GM23338 (cell line): ENCODE results near the gene MFAP5. TPM values are rescaled to one million over a fixed set of nuclear protein-coding genes. Genes with fewer than 3 reads are reported as not detected.

Experiments used
- ATAC-seq: fragments of 200-7000 bp; cut with Tn5 transposase; 3 replicates; pipeline ENCODE4 v1.9.1; 2020
- DNase-seq: peaks from one replicate; pipeline ENCODE4 v3.0.0-alpha.2; 2015; ENCODE audit warnings: low spot score
- H2AFZ ChIP-seq: fragments of 200-600 bp; sonication (generic); 2 replicates; pipeline ENCODE4 v1.8.0; 2016; ENCODE audit warnings: antibody characterized with exemption, mild to moderate bottlenecking, moderate library complexity
- H3F3A ChIP-seq: fragments of 200-600 bp; sonication (generic); replicated peaks from 2 replicates; pipeline ENCODE4 v1.8.0; 2017; ENCODE audit warnings: antibody characterized with exemption, mixed run types, low read depth
- H3K27ac ChIP-seq: fragments of 200-600 bp; sonication (generic); 2 replicates; pipeline ENCODE4 v1.6.1; 2016; ENCODE audit warnings: low read depth
- H3K27me3 ChIP-seq: fragments of 200-600 bp; sonication (generic); 2 replicates; pipeline ENCODE4 v1.8.0; 2016; ENCODE audit warnings: mild to moderate bottlenecking, mixed run types, moderate library complexity; ENCODE audit not compliant: insufficient read depth
- H3K36me3 ChIP-seq: fragments of 200-600 bp; sonication (generic); 2 replicates; pipeline ENCODE4 v1.8.0; 2016; ENCODE audit warnings: mild to moderate bottlenecking; ENCODE audit not compliant: insufficient read depth
- H3K4me1 ChIP-seq: fragments of 200-600 bp; sonication (generic); 2 replicates; pipeline ENCODE4 v1.8.0; 2016; ENCODE audit warnings: mild to moderate bottlenecking, moderate library complexity; ENCODE audit not compliant: insufficient read depth
- H3K4me2 ChIP-seq: fragments of 200-600 bp; sonication (generic); 2 replicates; pipeline ENCODE4 v1.7.1; 2017; ENCODE audit warnings: mixed run types
- H3K4me3 ChIP-seq: fragments of 200-600 bp; sonication (generic); 2 replicates; pipeline ENCODE4 v1.6.1; 2016; ENCODE audit warnings: mixed run types
- H3K79me2 ChIP-seq: fragments of 200-600 bp; sonication (generic); replicated peaks from 2 replicates; pipeline ENCODE4 v1.8.0; 2017; ENCODE audit warnings: mild to moderate bottlenecking; ENCODE audit not compliant: insufficient read depth
- H3K9me2 ChIP-seq: fragments of 200-600 bp; sonication (generic); 2 replicates; pipeline ENCODE4 v1.8.0; 2017; ENCODE audit not compliant: insufficient read depth
- H4K20me1 ChIP-seq: fragments of 200-600 bp; sonication (generic); replicated peaks from 2 replicates; pipeline ENCODE4 v1.8.0; 2017; ENCODE audit warnings: mild to moderate bottlenecking; ENCODE audit not compliant: insufficient read depth
- H3K27ac Mint-ChIP-seq: 2 replicates; pipeline ENCODE4 v1.8.0; 2020; ENCODE audit warnings: inconsistent platforms, mild to moderate bottlenecking, moderate library complexity, mixed read lengths
- H3K27me3 Mint-ChIP-seq: 3 replicates; pipeline ENCODE4 v1.8.0; 2022; ENCODE audit warnings: low read depth, mild to moderate bottlenecking, moderate library complexity, mixed read lengths, inconsistent platforms; ENCODE audit not compliant: insufficient read depth, poor library complexity
- H3K36me3 Mint-ChIP-seq: 3 replicates; pipeline ENCODE4 v1.8.0; 2021; ENCODE audit warnings: low read depth, mild to moderate bottlenecking, inconsistent platforms, moderate library complexity, mixed read lengths
- H3K4me1 Mint-ChIP-seq: 3 replicates; pipeline ENCODE4 v1.8.0; 2020; ENCODE audit warnings: mild to moderate bottlenecking, inconsistent platforms, mixed read lengths
- H3K4me3 Mint-ChIP-seq: 3 replicates; pipeline ENCODE4 v1.8.0; 2021; ENCODE audit warnings: moderate library complexity, mild to moderate bottlenecking, inconsistent platforms, mixed read lengths
- H3K9me3 Mint-ChIP-seq: 3 replicates; pipeline ENCODE4 v1.8.0; 2020; ENCODE audit warnings: moderate library complexity, mild to moderate bottlenecking, inconsistent platforms, mixed read lengths
- CREB1 ChIP-seq: fragments of 250-450 bp; sonication (Bioruptor Pico); IDR thresholded peaks from 2 replicates; pipeline ENCODE4 v1.5.0; 2020; ENCODE audit warnings: low read depth, mild to moderate bottlenecking, moderate library complexity
- CTCF ChIP-seq, 2 experiments: fragments of 200-600 bp in 1 of 2; sonication (generic) in 1 of 2; conservative IDR thresholded peaks; 2 replicates each; pipeline versions ENCODE4 v1.5.1 to v1.6.1; 2016 to 2017; ENCODE audit warnings: antibody characterized with exemption in 2 of 2, low read depth in 2 of 2, mild to moderate bottlenecking in 2 of 2, moderate library complexity in 1 of 2
- ETS1 ChIP-seq: IDR thresholded peaks from 2 replicates; pipeline ENCODE4 v1.6.1; 2016; ENCODE audit warnings: antibody characterized with exemption
- EZH2 ChIP-seq: fragments of 200-600 bp; sonication (generic); IDR thresholded peaks from one replicate; pipeline ENCODE4 v1.8.0; 2017; ENCODE audit warnings: antibody characterized with exemption, mild to moderate bottlenecking, low read depth; ENCODE audit not compliant: unreplicated experiment
- EZH2phosphoT487 ChIP-seq: fragments of 200-600 bp; sonication (generic); IDR thresholded peaks from one replicate; pipeline ENCODE4 v1.8.1; 2018; ENCODE audit warnings: antibody characterized with exemption; ENCODE audit not compliant: unreplicated experiment
- JUNB ChIP-seq: IDR thresholded peaks from one replicate; pipeline ENCODE4 v1.6.1; 2016; ENCODE audit warnings: antibody characterized with exemption; ENCODE audit not compliant: unreplicated experiment
- NANOG ChIP-seq: IDR thresholded peaks from 2 replicates; pipeline ENCODE4 v1.6.1; 2016; ENCODE audit warnings: antibody characterized with exemption, borderline replicate concordance
- POLR2AphosphoS5 ChIP-seq: IDR thresholded peaks from 2 replicates; pipeline ENCODE4 v1.6.1; 2016; ENCODE audit warnings: antibody characterized with exemption, low read depth
- STAT1 ChIP-seq: IDR thresholded peaks from one replicate; pipeline ENCODE4 v1.6.1; 2016; ENCODE audit warnings: antibody characterized with exemption; ENCODE audit not compliant: unreplicated experiment
- ZNF114 ChIP-seq: fragments of 250-450 bp; sonication (Bioruptor Pico); IDR thresholded peaks from 2 replicates; pipeline ENCODE4 v1.5.0; 2020; ENCODE audit warnings: mild to moderate bottlenecking, moderate library complexity
- ZNF331 ChIP-seq: fragments of 250-450 bp; sonication (Bioruptor Pico); IDR thresholded peaks from 2 replicates; pipeline ENCODE4 v1.5.0; 2020; ENCODE audit warnings: low read depth, mild to moderate bottlenecking, moderate library complexity
- polyA plus RNA-seq: library from polyadenylated mRNA; unstranded; fragments of >200 nt; fragmentation: Nextera tagmentation; extraction: Ambion mirVana; gene quantifications from 2 replicates; pipeline ENCODE4 v1.2.1, GENCODE V29; 2016
- total RNA-seq: library from RNA; depleted of rRNA; stranded (reverse); fragments of >200 nt; shearing (Covaris generic); gene quantifications from 2 replicates; pipeline ENCODE4 v1.2.3, GENCODE V29; 2014
- TF ChIP-seq, protein P1 (sequence below): IDR thresholded peaks from one replicate; pipeline ENCODE4 v1.6.1; 2018; ENCODE audit warnings: antibody characterized with exemption; ENCODE audit not compliant: unreplicated experiment

Gene MFAP5
- total and polyA plus RNA-seq, 2 experiments from 2014 or later, result 0.68 to 0.90 TPM

GRCh38 chr12:8664228-8664913 is 1.7 kb upstream of the MFAP5 start:
- no peaks in the 10 kb centered on the region for H3K36me3 ChIP-seq
- 0 out of 2 replicates have a peak, but pooled peaks cover 3% of the 10 kb centered on the region for H3K9me2 ChIP-seq
- Mint-ChIP-seq H3K4me1 (no peaks in the 10 kb centered on the region; the same call in 2 of the 3 replicates), H3K27ac (no peak overlapping the region), H3K9me3 (0 out of 3 replicates have a peak, but pooled peaks cover under 1% of the 10 kb centered on the region), H3K27me3 (no peaks in the 10 kb centered on the region), H3K36me3 (no peaks in the 10 kb centered on the region), H3K4me3 (no peak overlapping the region)
- no peak overlapping the region for H3K27ac ChIP-seq
- no peaks in the 10 kb centered on the region for H3K4me1 ChIP-seq
- no peak for TF ChIP-seq ZNF331 (CRISPR knock-in tag)
- TF ChIP-seq ETS1, result no peak
- 0 out of 2 replicates have a peak, but pooled peaks cover 3% of the 10 kb centered on the region for H3F3A ChIP-seq
- no peaks in the 10 kb centered on the region for H3K79me2 ChIP-seq
- ATAC-seq (no peak), DNase-seq (no peak)
- H3K27me3 ChIP-seq, result no peaks in the 10 kb centered on the region
- peak overlapping the region; percentile 83 for H2AFZ ChIP-seq
- no peak overlapping the region for H3K4me3 ChIP-seq
- H3K4me2 ChIP-seq, result no peak overlapping the region
- H4K20me1 ChIP-seq, result no peaks in the 10 kb centered on the region

DNA sequence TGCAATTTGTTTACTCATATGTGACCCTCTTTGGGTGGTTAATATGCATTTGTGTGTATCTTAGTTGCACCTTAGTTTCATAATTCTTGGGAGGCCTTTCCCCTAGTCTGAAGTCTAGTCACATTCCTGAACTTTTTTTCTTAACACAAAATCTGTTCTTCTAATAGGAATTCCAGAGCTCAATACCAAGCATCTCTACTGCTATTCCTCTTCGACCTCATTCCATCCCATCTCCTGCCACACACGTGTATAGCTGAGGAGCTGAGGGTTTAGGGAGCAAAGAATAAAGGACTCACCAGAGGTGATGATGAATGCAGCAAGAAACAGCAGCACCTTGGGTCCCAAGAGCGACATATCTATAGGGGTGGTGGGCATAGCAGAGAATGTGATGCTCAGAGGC is 875 bp downstream of the MFAP5 start:
- H3K9me3 Mint-ChIP-seq, result no peaks in the 10 kb centered on the region
- H3K27me3 Mint-ChIP-seq, result peaks cover 3% of the 10 kb centered on the region
- ATAC-seq (no peak), DNase-seq (no peak)
- Histone ChIP-seq H4K20me1 (no peaks in the 10 kb centered on the region), H3K79me2 (no peaks in the 10 kb centered on the region), H3K27ac (no peak overlapping the region), H3K9me2 (0 out of 2 replicates have a peak, but pooled peaks cover 3% of the 10 kb centered on the region), H3K4me1 (peaks cover 12% of the 10 kb centered on the region; the same call in 1 of the 2 replicates), H3K4me2 (no peak overlapping the region), H3K4me3 (no peak overlapping the region), H2AFZ (no peak overlapping the region; the same call in 1 of the 2 replicates), H3F3A (0 out of 2 replicates have a peak, but pooled peaks cover 3% of the 10 kb centered on the region), H3K36me3 (no peaks in the 10 kb centered on the region), H3K27me3 (no peaks in the 10 kb centered on the region)
- H3K4me1 Mint-ChIP-seq, result peaks cover 3% of the 10 kb centered on the region; the same call in 2 of the 3 replicates
- no peak overlapping the region for H3K27ac Mint-ChIP-seq
- H3K36me3 Mint-ChIP-seq, result no peaks in the 10 kb centered on the region
- no peak overlapping the region for H3K4me3 Mint-ChIP-seq
- no peak for TF ChIP-seq NANOG
- no peak for TF ChIP-seq EZH2
- TF ChIP-seq JUNB, result no peak
- TF ChIP-seq, protein P1, sequence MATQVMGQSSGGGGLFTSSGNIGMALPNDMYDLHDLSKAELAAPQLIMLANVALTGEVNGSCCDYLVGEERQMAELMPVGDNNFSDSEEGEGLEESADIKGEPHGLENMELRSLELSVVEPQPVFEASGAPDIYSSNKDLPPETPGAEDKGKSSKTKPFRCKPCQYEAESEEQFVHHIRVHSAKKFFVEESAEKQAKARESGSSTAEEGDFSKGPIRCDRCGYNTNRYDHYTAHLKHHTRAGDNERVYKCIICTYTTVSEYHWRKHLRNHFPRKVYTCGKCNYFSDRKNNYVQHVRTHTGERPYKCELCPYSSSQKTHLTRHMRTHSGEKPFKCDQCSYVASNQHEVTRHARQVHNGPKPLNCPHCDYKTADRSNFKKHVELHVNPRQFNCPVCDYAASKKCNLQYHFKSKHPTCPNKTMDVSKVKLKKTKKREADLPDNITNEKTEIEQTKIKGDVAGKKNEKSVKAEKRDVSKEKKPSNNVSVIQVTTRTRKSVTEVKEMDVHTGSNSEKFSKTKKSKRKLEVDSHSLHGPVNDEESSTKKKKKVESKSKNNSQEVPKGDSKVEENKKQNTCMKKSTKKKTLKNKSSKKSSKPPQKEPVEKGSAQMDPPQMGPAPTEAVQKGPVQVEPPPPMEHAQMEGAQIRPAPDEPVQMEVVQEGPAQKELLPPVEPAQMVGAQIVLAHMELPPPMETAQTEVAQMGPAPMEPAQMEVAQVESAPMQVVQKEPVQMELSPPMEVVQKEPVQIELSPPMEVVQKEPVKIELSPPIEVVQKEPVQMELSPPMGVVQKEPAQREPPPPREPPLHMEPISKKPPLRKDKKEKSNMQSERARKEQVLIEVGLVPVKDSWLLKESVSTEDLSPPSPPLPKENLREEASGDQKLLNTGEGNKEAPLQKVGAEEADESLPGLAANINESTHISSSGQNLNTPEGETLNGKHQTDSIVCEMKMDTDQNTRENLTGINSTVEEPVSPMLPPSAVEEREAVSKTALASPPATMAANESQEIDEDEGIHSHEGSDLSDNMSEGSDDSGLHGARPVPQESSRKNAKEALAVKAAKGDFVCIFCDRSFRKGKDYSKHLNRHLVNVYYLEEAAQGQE, result no peak
- no peak for TF ChIP-seq CTCF (conservative IDR thresholded peaks at IDR 0.05; ENCODE audit: low read depth in 2 of 2)
- no peak for TF ChIP-seq ZNF114 (CRISPR knock-in tag)
- no peak for TF ChIP-seq POLR2AphosphoS5
- no peak for TF ChIP-seq CREB1
- no peak for TF ChIP-seq EZH2phosphoT487
- TF ChIP-seq STAT1, result no peak
